ENCODE data around the gene RAP1A.
"Not testable (repeated sequence)": the region's sequence is repeated elsewhere in the genome, so short reads cannot be mapped to it uniquely, and the experiment has no call there.

DNA sequence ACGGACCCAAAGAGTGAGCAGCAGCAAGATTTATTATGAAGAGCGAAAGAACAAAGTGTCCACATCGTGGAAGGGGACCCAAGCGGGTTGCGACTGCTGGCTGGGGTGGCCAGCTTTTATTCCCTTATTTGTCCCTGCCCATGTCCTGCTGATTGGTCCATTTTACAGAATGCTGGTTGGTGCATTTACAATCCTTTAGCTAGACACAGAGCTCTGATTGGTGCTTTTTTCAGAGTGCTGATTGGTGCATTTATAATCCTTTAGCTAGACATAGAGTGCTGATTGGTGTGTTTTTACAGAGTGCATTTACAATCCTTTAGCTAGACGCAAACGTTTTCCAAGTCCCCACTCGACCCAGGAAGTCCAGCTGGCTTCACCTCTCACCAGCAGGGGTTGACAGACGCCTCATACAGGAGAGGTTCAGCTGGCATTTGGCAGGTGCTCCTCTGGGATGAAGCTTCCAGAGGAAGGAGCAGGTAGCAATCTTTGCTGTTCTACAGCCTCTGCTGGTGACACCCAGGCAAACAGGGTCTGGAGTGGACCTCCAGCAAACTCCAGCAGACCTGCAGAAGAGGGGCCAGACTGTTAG is 60.7 kb downstream of the RAP1A start:
- TF ChIP-seq, protein P1, sequence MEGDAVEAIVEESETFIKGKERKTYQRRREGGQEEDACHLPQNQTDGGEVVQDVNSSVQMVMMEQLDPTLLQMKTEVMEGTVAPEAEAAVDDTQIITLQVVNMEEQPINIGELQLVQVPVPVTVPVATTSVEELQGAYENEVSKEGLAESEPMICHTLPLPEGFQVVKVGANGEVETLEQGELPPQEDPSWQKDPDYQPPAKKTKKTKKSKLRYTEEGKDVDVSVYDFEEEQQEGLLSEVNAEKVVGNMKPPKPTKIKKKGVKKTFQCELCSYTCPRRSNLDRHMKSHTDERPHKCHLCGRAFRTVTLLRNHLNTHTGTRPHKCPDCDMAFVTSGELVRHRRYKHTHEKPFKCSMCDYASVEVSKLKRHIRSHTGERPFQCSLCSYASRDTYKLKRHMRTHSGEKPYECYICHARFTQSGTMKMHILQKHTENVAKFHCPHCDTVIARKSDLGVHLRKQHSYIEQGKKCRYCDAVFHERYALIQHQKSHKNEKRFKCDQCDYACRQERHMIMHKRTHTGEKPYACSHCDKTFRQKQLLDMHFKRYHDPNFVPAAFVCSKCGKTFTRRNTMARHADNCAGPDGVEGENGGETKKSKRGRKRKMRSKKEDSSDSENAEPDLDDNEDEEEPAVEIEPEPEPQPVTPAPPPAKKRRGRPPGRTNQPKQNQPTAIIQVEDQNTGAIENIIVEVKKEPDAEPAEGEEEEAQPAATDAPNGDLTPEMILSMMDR (IDR thresholded peaks at IDR 0.05; ENCODE audit: low read depth, low read length, missing input control), result not testable (repeated sequence)
- TF ChIP-seq, protein P2, sequence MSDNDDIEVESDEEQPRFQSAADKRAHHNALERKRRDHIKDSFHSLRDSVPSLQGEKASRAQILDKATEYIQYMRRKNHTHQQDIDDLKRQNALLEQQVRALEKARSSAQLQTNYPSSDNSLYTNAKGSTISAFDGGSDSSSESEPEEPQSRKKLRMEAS (IDR thresholded peaks at IDR 0.05), result not testable (repeated sequence)
- not testable (repeated sequence) for TF ChIP-seq SP1 (IDR thresholded peaks at IDR 0.05); TAF1 (conservative IDR thresholded peaks at IDR 0.05); HNF4G (IDR thresholded peaks at IDR 0.05); GABPA (IDR thresholded peaks at IDR 0.05 in 1 of 2, conservative IDR thresholded peaks at IDR 0.05 in 1 of 2); YY1 (IDR thresholded peaks at IDR 0.05)
- TF ChIP-seq, protein P3, sequence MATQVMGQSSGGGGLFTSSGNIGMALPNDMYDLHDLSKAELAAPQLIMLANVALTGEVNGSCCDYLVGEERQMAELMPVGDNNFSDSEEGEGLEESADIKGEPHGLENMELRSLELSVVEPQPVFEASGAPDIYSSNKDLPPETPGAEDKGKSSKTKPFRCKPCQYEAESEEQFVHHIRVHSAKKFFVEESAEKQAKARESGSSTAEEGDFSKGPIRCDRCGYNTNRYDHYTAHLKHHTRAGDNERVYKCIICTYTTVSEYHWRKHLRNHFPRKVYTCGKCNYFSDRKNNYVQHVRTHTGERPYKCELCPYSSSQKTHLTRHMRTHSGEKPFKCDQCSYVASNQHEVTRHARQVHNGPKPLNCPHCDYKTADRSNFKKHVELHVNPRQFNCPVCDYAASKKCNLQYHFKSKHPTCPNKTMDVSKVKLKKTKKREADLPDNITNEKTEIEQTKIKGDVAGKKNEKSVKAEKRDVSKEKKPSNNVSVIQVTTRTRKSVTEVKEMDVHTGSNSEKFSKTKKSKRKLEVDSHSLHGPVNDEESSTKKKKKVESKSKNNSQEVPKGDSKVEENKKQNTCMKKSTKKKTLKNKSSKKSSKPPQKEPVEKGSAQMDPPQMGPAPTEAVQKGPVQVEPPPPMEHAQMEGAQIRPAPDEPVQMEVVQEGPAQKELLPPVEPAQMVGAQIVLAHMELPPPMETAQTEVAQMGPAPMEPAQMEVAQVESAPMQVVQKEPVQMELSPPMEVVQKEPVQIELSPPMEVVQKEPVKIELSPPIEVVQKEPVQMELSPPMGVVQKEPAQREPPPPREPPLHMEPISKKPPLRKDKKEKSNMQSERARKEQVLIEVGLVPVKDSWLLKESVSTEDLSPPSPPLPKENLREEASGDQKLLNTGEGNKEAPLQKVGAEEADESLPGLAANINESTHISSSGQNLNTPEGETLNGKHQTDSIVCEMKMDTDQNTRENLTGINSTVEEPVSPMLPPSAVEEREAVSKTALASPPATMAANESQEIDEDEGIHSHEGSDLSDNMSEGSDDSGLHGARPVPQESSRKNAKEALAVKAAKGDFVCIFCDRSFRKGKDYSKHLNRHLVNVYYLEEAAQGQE (IDR thresholded peaks at IDR 0.05), result not testable (repeated sequence)
- TF ChIP-seq, protein P4, sequence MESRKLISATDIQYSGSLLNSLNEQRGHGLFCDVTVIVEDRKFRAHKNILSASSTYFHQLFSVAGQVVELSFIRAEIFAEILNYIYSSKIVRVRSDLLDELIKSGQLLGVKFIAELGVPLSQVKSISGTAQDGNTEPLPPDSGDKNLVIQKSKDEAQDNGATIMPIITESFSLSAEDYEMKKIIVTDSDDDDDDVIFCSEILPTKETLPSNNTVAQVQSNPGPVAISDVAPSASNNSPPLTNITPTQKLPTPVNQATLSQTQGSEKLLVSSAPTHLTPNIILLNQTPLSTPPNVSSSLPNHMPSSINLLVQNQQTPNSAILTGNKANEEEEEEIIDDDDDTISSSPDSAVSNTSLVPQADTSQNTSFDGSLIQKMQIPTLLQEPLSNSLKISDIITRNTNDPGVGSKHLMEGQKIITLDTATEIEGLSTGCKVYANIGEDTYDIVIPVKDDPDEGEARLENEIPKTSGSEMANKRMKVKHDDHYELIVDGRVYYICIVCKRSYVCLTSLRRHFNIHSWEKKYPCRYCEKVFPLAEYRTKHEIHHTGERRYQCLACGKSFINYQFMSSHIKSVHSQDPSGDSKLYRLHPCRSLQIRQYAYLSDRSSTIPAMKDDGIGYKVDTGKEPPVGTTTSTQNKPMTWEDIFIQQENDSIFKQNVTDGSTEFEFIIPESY (IDR thresholded peaks at IDR 0.05), result not testable (repeated sequence)

Measured in liver (tissue), 3 donors.